SJCRH30 (cell line): ENCODE data around the gene PCBP3. TPM values are rescaled to one million over a fixed set of nuclear protein-coding genes. Genes with fewer than 3 reads are reported as not detected.

ENCODE experiments used
- DNase-seq, 2 experiments: peaks; one replicate each; pipeline ENCODE4 v3.0.0-alpha.2; 2015 to 2020
- H3K27ac ChIP-seq: fragments of 250-450 bp; sonication (Bioruptor Pico); 2 replicates; pipeline ENCODE4 v1.5.1; 2020; ENCODE audit warnings: mild to moderate bottlenecking, moderate library complexity
- H3K27me3 ChIP-seq: fragments of 250-450 bp; sonication (Bioruptor Pico); 2 replicates; pipeline ENCODE4 v1.5.1; 2020; ENCODE audit warnings: mild to moderate bottlenecking, moderate library complexity
- H3K36me3 ChIP-seq: fragments of 250-450 bp; sonication (Bioruptor Pico); 2 replicates; pipeline ENCODE4 v1.5.1; 2020; ENCODE audit warnings: mild to moderate bottlenecking, moderate library complexity
- H3K4me1 ChIP-seq: fragments of 250-450 bp; sonication (Bioruptor Pico); 2 replicates; pipeline ENCODE4 v1.5.1; 2020; ENCODE audit warnings: mild to moderate bottlenecking, moderate library complexity
- H3K4me3 ChIP-seq: fragments of 250-450 bp; sonication (Bioruptor Pico); 2 replicates; pipeline ENCODE4 v1.5.1; 2020; ENCODE audit warnings: mild to moderate bottlenecking, moderate library complexity
- H3K9me3 ChIP-seq: fragments of 250-450 bp; sonication (Bioruptor Pico); replicated peaks from 2 replicates; pipeline ENCODE4 v1.5.1; 2020; ENCODE audit warnings: mild to moderate bottlenecking, moderate library complexity
- total RNA-seq: library from RNA; depleted of rRNA; stranded (reverse); fragments of >200 nt; shearing (Covaris generic); gene quantifications from 2 replicates; pipeline ENCODE4 v1.2.3, GENCODE V29; 2014

The PCBP3 gene
- total RNA-seq, 1 experiment from 2014 or later = not detected

- Histone ChIP-seq H3K27me3 (no peaks in the 10 kb centered on the region), H3K4me3 (no peak overlapping the region), H3K36me3 (no peaks in the 10 kb centered on the region), H3K9me3 (no peaks in the 10 kb centered on the region), H3K27ac (no peak overlapping the region), H3K4me1 (no peaks in the 10 kb centered on the region)
- no peak for DNase-seq
Measured at GRCh38 chr21:45749974-45750373, 106.4 kb downstream of the PCBP3 start.

- H3K27me3 ChIP-seq = no peaks in the 10 kb centered on the region
- no peaks in the 10 kb centered on the region for H3K36me3 ChIP-seq
- H3K9me3 ChIP-seq = no peaks in the 10 kb centered on the region
- H3K4me1 ChIP-seq = no peaks in the 10 kb centered on the region
- no peak for DNase-seq
- H3K27ac ChIP-seq = no peak overlapping the region
- H3K4me3 ChIP-seq = no peak overlapping the region
Measured at GRCh38 chr21:45750936-45751335, 107.4 kb downstream of the PCBP3 start.

GRCh38 chr21:45753445-45753844 lies 109.9 kb downstream of the PCBP3 start:
- Histone ChIP-seq H3K36me3 (no peaks in the 10 kb centered on the region), H3K9me3 (no peaks in the 10 kb centered on the region), H3K4me1 (no peaks in the 10 kb centered on the region), H3K27ac (no peak overlapping the region), H3K4me3 (no peak overlapping the region), H3K27me3 (no peaks in the 10 kb centered on the region)
- DNase-seq = no peak

- no peaks in the 10 kb centered on the region for H3K27me3 ChIP-seq
- no peaks in the 10 kb centered on the region for H3K36me3 ChIP-seq
Measured at GRCh38 chr21:45756029-45756428, 112.5 kb downstream of the PCBP3 start.

GRCh38 chr21:45756669-45757068 lies 113.1 kb downstream of the PCBP3 start:
- no peak for DNase-seq
- Histone ChIP-seq H3K9me3 (no peaks in the 10 kb centered on the region), H3K4me1 (no peaks in the 10 kb centered on the region), H3K27me3 (no peaks in the 10 kb centered on the region), H3K36me3 (no peaks in the 10 kb centered on the region), H3K27ac (no peak overlapping the region), H3K4me3 (no peak overlapping the region)

More at GRCh38 chr21:45756029-45756428, 112.5 kb downstream of the PCBP3 start:
- no peak for DNase-seq
- no peaks in the 10 kb centered on the region for H3K4me1 ChIP-seq
- H3K9me3 ChIP-seq = no peaks in the 10 kb centered on the region
- H3K27ac ChIP-seq = no peak overlapping the region
- H3K4me3 ChIP-seq = no peak overlapping the region

GRCh38 chr21:45761704-45762103 lies 118.2 kb downstream of the PCBP3 start:
- Histone ChIP-seq H3K9me3 (no peaks in the 10 kb centered on the region), H3K27me3 (no peaks in the 10 kb centered on the region), H3K4me1 (peaks cover 8% of the 10 kb centered on the region), H3K4me3 (no peak overlapping the region), H3K36me3 (no peaks in the 10 kb centered on the region), H3K27ac (no peak overlapping the region)
- no peak for DNase-seq

- no peak for DNase-seq
- Histone ChIP-seq H3K4me3 (no peak overlapping the region), H3K27me3 (no peaks in the 10 kb centered on the region), H3K27ac (no peak overlapping the region), H3K36me3 (no peaks in the 10 kb centered on the region), H3K9me3 (no peaks in the 10 kb centered on the region), H3K4me1 (peaks cover 12% of the 10 kb centered on the region)
Measured at GRCh38 chr21:45763074-45763473, 119.5 kb downstream of the PCBP3 start.

- Histone ChIP-seq H3K4me3 (no peak overlapping the region), H3K9me3 (no peaks in the 10 kb centered on the region), H3K27me3 (no peaks in the 10 kb centered on the region), H3K36me3 (no peaks in the 10 kb centered on the region), H3K27ac (no peak overlapping the region), H3K4me1 (peaks cover 12% of the 10 kb centered on the region)
- DNase-seq = no peak
Measured at GRCh38 chr21:45763506-45763905, 120.0 kb downstream of the PCBP3 start.

- Histone ChIP-seq H3K4me3 (no peak overlapping the region), H3K27me3 (no peaks in the 10 kb centered on the region), H3K27ac (no peak overlapping the region), H3K36me3 (no peaks in the 10 kb centered on the region), H3K4me1 (peaks cover 12% of the 10 kb centered on the region), H3K9me3 (no peaks in the 10 kb centered on the region)
- DNase-seq = no peak
Measured at GRCh38 chr21:45764792-45765191, 121.3 kb downstream of the PCBP3 start.

GRCh38 chr21:45765375-45765774 lies 121.8 kb downstream of the PCBP3 start:
- no peak for DNase-seq
- H3K4me1 ChIP-seq = peaks cover 12% of the 10 kb centered on the region
- H3K4me3 ChIP-seq = no peak overlapping the region
- H3K36me3 ChIP-seq = no peaks in the 10 kb centered on the region
- H3K9me3 ChIP-seq = no peaks in the 10 kb centered on the region
- H3K27ac ChIP-seq = no peak overlapping the region
- H3K27me3 ChIP-seq = no peaks in the 10 kb centered on the region

GRCh38 chr21:45766055-45766454 lies 122.5 kb downstream of the PCBP3 start:
- H3K4me1 ChIP-seq = peaks cover 12% of the 10 kb centered on the region
- no peaks in the 10 kb centered on the region for H3K36me3 ChIP-seq
- H3K27ac ChIP-seq = peak overlapping the region; percentile 30; the same call in 1 of the 2 replicates
- DNase-seq = no peak
- H3K4me3 ChIP-seq = no peak overlapping the region
- no peaks in the 10 kb centered on the region for H3K9me3 ChIP-seq
- no peaks in the 10 kb centered on the region for H3K27me3 ChIP-seq

- DNase-seq = peak; percentile 86 to 93
- Histone ChIP-seq H3K27me3 (no peaks in the 10 kb centered on the region), H3K27ac (peak overlapping the region; percentile 30; the same call in 1 of the 2 replicates), H3K4me1 (peaks cover 12% of the 10 kb centered on the region), H3K36me3 (no peaks in the 10 kb centered on the region), H3K4me3 (no peak overlapping the region), H3K9me3 (no peaks in the 10 kb centered on the region)
Measured at GRCh38 chr21:45766501-45766900, 123.0 kb downstream of the PCBP3 start.

- no peaks in the 10 kb centered on the region for H3K36me3 ChIP-seq
- DNase-seq = no peak
- no peaks in the 10 kb centered on the region for H3K9me3 ChIP-seq
- peaks cover 12% of the 10 kb centered on the region for H3K4me1 ChIP-seq
- no peak overlapping the region; the same call in 1 of the 2 replicates for H3K27ac ChIP-seq
- H3K4me3 ChIP-seq = no peak overlapping the region
- no peaks in the 10 kb centered on the region for H3K27me3 ChIP-seq
Measured at GRCh38 chr21:45767071-45768006, 123.8 kb downstream of the PCBP3 start.

GRCh38 chr21:45768011-45768739 lies 124.7 kb downstream of the PCBP3 start:
- H3K4me3 ChIP-seq = no peak overlapping the region
- no peaks in the 10 kb centered on the region for H3K9me3 ChIP-seq
- DNase-seq = no peak
- peaks cover 12% of the 10 kb centered on the region for H3K4me1 ChIP-seq
- no peak overlapping the region for H3K27ac ChIP-seq
- H3K27me3 ChIP-seq = no peaks in the 10 kb centered on the region
- H3K36me3 ChIP-seq = no peaks in the 10 kb centered on the region

GRCh38 chr21:45768740-45769048 lies 125.2 kb downstream of the PCBP3 start:
- Histone ChIP-seq H3K4me3 (no peak overlapping the region), H3K36me3 (no peaks in the 10 kb centered on the region), H3K9me3 (no peaks in the 10 kb centered on the region), H3K27ac (no peak overlapping the region), H3K4me1 (peaks cover 12% of the 10 kb centered on the region), H3K27me3 (no peaks in the 10 kb centered on the region)
- no peak for DNase-seq
